Stimulated activated CD4-positive, alpha-beta T cell treated with anti-CD3 and anti-CD28 coated beads, Interleukin-15, amount 100 ng/mL, for 1 hour (primary cell): ENCODE data around the gene COMMD4.
A peak's percentile ranks its signal among the peaks of the same experiment; 100 is the strongest.
"Not testable (repeated sequence)": the region's sequence is repeated elsewhere in the genome, so short reads cannot be mapped to it uniquely, and the experiment has no call there.

Experiments
- DNase-seq, 2 donors: peaks; one replicate each; pipeline ENCODE4 v3.0.0-alpha.2; 2020; ENCODE audit warnings: low read depth in 1 of 2, low spot score in 1 of 2

The COMMD4 gene

DNA sequence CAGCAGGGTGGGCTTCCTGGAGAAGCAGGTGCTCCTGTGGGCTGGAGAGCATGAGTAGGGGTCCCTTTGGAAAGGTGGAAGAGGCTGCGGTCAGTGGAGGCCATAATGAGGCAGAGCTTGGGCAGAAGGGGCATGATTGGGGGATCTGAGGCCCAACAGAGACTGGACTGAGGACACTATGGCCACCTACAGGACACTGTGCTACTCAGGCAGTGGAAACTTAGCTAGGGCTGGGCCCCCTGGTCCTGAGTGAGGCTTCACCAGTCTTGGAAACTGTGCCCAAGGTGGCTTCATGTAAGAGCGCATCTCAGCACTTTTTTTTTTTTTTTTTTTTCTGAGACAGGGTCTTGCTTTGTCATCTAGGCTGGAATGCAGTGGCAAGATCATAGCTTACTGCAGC, 6.3 kb upstream of the COMMD4 start:
- no peak for DNase-seq

DNA sequence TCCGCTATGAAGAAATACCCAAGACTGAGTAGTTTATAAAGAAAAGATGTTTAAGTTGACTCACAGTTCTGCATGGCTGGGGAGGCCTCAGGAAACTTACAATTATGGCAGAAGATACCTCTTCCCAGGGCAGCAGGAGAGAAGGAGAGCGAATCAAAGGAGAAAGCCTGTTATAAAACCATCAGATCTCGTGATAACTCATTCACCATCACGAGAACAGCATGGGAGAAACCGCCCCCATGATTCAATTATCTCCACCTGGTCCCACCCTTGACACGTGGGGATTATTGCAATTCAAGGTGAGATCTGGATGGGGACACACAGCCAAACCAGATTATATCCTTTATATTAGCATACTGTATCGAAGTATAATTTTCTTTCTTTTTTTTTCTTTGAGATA, 3.8 kb upstream of the COMMD4 start:
- not testable (repeated sequence) for DNase-seq

DNA sequence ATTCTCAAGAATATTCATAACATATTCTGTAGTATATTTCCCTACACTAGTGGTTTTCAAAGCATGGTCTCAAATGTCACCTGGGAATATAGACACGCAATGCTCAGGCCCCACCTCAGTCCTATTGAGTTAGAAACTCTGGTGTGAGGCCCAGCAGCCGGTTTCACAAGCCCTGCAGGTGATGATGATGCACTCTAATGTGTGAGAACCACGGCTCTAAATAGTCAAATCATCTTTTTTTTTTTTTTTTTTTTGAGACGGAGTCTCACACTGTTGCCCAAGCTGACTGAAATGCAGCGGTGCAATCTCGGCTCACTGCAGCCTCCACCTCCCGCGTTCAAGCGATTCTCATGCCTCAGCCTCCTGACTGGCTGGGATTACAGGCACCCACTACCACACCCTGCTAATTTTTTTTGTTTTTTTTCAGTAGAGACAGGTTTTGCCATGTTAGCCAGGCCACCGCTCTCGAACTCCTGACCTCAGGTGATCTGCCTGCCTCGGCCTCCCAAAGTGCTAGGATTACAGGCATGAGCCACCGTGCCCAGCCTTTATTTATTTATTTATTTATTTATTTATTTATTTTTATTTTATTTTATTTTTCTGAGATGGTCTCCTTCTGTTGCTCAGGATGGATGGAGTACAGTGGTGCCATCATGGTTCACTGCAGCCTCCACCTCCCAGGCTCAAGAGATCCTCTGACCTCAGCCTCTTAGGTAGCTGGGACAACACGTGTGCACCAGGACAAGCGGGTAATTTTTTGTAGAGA, 2.0 kb upstream of the COMMD4 start:
- not testable (repeated sequence) for DNase-seq

DNA sequence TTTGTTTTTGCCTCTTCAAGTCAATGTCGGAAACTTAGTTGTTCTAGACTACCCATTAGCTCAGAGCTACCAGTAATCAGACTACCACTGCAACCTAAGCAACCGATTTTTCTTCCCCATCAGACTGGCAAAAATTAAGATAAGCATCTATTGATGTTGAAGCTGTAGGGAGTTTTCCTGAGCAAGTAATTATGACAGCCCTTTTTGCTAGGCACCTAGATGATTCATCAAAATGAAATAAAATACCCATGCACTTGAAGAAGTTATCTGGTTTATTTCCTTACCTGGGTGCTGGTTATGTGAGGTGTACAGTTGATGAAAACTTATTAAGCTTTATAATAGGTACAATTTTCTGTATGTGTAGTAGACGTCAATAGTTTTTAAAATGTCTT, 554 bp upstream of the COMMD4 start:
- no peak for DNase-seq

DNA sequence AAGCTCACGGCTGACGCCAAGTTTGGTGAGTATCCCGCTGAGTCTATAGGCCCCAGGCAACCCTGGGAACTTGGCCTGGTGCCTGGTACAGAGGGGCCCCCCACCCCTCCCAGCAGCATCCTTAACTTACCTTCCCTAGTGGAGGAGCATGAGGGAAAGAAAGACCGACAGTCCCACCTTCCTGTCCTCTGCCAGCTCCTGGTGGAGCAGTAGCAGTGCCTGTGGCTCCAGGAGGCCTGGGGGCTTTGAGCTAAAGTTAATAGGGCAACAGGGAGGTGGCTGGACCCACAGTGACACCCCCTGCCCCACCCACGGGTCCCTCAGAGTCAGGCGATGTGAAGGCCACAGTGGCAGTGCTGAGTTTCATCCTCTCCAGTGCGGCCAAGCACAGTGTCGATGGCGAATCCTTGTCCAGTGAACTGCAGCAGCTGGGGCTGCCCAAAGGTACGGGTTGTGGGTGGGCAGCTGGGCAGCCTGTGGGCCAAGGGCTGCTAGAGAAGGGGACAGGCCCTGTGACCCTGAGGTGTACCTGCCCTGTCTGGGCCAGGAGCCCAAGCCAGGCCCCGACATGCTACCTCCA, 2.9 kb downstream of the COMMD4 start:
- no peak for DNase-seq

DNA sequence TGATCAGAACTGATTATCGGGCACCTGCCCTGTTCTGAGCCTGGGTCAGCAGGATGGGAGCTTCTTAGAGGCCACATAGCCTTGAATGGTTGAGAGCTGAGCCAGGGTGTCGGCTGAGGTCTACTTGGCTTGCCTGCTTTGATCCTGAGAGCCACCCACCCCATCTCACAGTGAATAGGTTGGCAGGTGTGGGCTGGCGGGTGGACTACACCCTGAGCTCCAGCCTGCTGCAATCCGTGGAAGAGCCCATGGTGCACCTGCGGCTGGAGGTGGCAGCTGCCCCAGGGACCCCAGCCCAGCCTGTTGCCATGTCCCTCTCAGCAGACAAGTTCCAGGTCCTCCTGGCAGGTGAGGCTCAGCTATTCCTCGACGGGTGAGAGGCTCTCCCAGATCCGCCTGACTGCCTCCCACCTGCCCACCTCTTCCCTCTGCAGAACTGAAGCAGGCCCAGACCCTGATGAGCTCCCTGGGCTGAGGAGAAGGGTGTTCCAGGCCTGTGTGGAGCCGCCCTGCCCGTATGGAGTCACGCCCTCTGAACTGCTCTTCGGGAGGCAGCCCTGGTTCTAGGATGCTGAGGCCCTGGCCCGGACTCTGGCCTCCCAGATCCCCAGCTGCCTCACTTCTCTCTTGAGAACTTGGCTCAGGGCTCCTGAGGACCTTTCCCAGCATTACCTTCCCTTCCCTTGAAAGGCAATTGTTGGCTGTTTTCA, 3.8 kb downstream of the COMMD4 start:
- no peak for DNase-seq

- no peak for DNase-seq
These were observed 6.4 kb downstream of the COMMD4 start for GRCh38 chr15:75342221-75342620.

DNA sequence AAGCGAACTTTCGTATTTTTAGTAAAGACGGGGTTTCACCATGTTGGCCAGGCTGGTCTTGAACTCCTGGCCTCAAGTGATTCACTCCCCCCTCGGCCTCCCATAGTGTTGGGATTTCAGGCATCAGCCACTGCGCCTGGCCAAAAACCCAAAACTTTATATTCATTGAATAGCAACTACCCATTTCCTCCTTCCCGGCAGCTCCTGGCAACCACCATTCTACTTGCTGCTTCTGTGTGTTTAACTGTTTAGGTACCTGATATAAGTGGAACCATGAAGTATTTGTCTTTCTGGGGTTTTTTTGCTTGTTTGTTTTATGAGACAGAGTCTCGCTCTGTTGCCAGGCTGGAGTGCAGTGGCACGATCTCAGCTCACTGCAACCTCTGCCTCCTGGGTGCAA, 8.1 kb downstream of the COMMD4 start:
- not testable (repeated sequence) for DNase-seq

GRCh38 chr15:75346796-75347221, 10.9 kb downstream of the COMMD4 start, which contains the start of gene NEIL1:
TSS of gene NEIL1 (plus strand) at chr15:75347039. CDS start at chr15:75348906, 1,867 bp downstream.
- DNase-seq, result no peak

GRCh38 chr15:75347222-75348033, 11.6 kb downstream of the COMMD4 start:
- peak in 1 of 2 donors; percentile 35 for DNase-seq

- DNase-seq, result no peak
These were observed 12.2 kb downstream of the COMMD4 start for GRCh38 chr15:75348034-75348561.

DNA sequence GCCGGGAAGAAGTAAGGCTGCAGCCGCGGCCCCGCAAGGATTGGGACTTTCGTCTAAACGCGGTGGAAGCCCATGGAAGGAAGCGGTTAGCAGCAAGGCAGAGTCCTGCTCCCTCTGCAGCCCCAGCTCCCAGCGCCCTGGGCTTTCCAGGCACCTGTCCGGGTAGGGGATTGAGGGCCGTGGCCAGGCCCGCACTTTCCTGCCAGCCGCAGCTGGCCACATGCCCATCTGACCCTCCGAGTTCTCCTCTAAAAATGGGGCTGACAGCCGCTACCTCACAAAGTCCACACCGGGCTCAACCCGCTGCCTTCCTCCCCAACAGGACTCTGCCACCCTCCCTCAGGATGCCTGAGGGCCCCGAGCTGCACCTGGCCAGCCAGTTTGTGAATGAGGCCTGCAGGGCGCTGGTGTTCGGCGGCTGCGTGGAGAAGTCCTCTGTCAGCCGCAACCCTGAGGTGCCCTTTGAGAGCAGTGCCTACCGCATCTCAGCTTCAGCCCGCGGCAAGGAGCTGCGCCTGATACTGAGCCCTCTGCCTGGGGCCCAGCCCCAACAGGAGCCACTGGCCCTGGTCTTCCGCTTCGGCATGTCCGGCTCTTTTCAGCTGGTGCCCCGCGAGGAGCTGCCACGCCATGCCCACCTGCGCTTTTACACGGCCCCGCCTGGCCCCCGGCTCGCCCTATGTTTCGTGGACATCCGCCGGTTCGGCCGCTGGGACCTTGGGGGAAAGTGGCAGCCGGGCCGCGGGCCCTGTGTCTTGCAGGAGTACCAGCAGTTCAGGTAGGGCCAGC, 12.9 kb downstream of the COMMD4 start:
- DNase-seq, result no peak

- not testable (repeated sequence) for DNase-seq
These were observed 13.4 kb downstream of the COMMD4 start for GRCh38 chr15:75349351-75349669.

GRCh38 chr15:75349851-75350588, 14.2 kb downstream of the COMMD4 start:
- DNase-seq, result peak in 1 of 2 donors; percentile 45

- DNase-seq, result no peak
These were observed 14.9 kb downstream of the COMMD4 start for GRCh38 chr15:75350601-75351361.

GRCh38 chr15:75352186-75353080, 16.6 kb downstream of the COMMD4 start:
- no peak for DNase-seq

- DNase-seq, result no peak
These were observed 17.7 kb downstream of the COMMD4 start for GRCh38 chr15:75353604-75354003.

DNA sequence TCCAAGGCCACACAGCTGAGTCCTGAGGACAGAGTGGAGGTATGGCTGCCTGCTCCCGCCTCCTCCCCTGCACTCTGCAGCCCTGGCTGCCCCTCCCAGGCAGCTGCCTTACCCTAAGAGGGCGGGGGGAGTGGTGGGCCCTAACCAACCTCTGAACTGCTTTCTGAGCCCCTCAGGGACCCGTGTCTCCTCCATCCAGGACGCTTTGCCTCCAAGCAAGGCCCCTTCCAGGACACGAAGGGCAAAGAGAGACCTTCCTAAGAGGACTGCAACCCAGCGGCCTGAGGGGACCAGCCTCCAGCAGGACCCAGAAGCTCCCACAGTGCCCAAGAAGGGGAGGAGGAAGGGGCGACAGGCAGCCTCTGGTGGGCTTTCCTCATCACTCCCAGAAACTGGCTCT, 18.6 kb downstream of the COMMD4 start:
- no peak for DNase-seq
